Endothelial cell (in vitro differentiated cells): ENCODE data around the gene EGFL7. TPM values are rescaled to one million over a fixed set of nuclear protein-coding genes. Genes with fewer than 3 reads are reported as not detected.

Source experiments
- DNase-seq: peaks from one replicate; pipeline ENCODE4 v3.0.0; 2021; ENCODE audit warnings: low spot score
- H3K27ac Mint-ChIP-seq: one replicate; pipeline ENCODE4 v1.8.0; 2021; ENCODE audit warnings: mixed read lengths, inconsistent platforms; ENCODE audit not compliant: unreplicated experiment
- H3K27me3 Mint-ChIP-seq: one replicate; pipeline ENCODE4 v1.8.0; 2021; ENCODE audit warnings: mild to moderate bottlenecking, moderate library complexity, mixed read lengths, inconsistent platforms; ENCODE audit not compliant: unreplicated experiment
- H3K36me3 Mint-ChIP-seq: one replicate; pipeline ENCODE4 v1.8.0; 2021; ENCODE audit warnings: mild to moderate bottlenecking, low read depth, mixed read lengths, inconsistent platforms; ENCODE audit not compliant: unreplicated experiment
- H3K4me1 Mint-ChIP-seq: one replicate; pipeline ENCODE4 v1.8.0; 2021; ENCODE audit warnings: mild to moderate bottlenecking, mixed read lengths, inconsistent platforms; ENCODE audit not compliant: unreplicated experiment
- H3K4me3 Mint-ChIP-seq: one replicate; pipeline ENCODE4 v1.8.0; 2021; ENCODE audit warnings: mild to moderate bottlenecking, mixed read lengths, inconsistent platforms; ENCODE audit not compliant: unreplicated experiment
- H3K9me3 Mint-ChIP-seq: one replicate; pipeline ENCODE4 v1.8.0; 2021; ENCODE audit warnings: mixed read lengths, inconsistent platforms; ENCODE audit not compliant: unreplicated experiment
- total RNA-seq: library from RNA; stranded (reverse); fragmentation: NEBNext Ultra II Directional; extraction: Animal tissue kit (Norgen Biotek cat#: 25700); gene quantifications from one replicate; pipeline ENCODE4 v1.2.1, GENCODE V29; 2021; ENCODE audit not compliant: unreplicated experiment
- TF ChIP-seq, protein P1 (sequence below): fragments of 200-600 bp; sonication (generic); IDR thresholded peaks from one replicate; pipeline ENCODE4 v1.5.0; 2021; ENCODE audit warnings: antibody characterized with exemption; ENCODE audit not compliant: unreplicated experiment

EGFL7 gene
- total RNA-seq, 1 donor from 2014 or later: 945 TPM

GRCh38 chr9:136624184-136624951, 38.3 kb upstream of the EGFL7 start:
- peaks cover 12% of the 10 kb centered on the region for H3K4me1 Mint-ChIP-seq
- no peaks in the 10 kb centered on the region for H3K36me3 Mint-ChIP-seq
- no peak overlapping the region for H3K4me3 Mint-ChIP-seq
- H3K27me3 Mint-ChIP-seq: peaks cover 16% of the 10 kb centered on the region
- H3K27ac Mint-ChIP-seq: no peak overlapping the region
- TF ChIP-seq, protein P1, sequence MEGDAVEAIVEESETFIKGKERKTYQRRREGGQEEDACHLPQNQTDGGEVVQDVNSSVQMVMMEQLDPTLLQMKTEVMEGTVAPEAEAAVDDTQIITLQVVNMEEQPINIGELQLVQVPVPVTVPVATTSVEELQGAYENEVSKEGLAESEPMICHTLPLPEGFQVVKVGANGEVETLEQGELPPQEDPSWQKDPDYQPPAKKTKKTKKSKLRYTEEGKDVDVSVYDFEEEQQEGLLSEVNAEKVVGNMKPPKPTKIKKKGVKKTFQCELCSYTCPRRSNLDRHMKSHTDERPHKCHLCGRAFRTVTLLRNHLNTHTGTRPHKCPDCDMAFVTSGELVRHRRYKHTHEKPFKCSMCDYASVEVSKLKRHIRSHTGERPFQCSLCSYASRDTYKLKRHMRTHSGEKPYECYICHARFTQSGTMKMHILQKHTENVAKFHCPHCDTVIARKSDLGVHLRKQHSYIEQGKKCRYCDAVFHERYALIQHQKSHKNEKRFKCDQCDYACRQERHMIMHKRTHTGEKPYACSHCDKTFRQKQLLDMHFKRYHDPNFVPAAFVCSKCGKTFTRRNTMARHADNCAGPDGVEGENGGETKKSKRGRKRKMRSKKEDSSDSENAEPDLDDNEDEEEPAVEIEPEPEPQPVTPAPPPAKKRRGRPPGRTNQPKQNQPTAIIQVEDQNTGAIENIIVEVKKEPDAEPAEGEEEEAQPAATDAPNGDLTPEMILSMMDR: no peak
- no peaks in the 10 kb centered on the region for H3K9me3 Mint-ChIP-seq
- no peak for DNase-seq

DNA sequence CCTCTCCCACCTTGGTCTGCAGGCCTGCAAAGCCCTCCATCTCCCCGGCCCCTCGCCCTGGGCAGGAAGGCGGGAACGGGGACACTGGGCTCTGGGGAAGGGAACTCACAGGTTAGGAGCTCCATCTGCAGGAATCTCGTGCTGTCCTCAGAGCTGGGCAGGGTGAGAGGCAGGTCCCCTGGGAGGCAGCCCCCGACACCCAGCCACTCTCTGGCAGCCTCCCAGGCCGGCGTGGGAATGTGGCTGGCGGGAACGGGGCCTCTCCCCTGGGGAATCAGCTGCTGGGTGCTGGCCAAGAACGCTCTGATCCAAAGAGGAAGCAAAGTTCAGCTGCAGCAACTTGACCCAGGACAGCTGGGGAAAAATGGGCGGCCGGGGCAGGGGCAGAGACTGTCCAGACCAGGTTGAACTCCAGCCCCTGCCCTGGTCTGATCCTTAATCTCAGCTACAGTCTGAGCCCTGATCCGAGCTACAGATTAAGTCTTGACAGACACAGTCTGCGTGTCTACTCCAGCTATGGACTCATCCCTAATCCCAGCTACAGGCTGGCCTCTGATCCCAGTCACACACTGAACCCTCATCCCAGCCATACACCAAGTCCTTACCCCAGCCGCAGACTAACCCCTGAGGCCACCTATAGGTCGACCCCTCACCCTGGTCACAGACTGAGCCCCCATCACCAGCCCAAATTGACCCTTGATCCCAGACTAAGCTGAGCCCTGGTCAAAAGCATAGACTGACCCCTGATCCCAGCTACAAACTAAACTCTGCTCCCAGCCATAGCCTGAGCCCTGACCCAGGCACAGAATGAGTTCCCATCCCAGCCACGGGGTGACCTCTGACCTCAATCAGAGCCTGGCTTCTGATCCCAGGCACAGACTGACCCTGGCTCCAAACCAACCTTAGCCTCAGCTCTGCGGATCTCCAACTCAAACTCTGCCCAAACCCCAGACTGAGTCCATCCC, 37.3 kb upstream of the EGFL7 start:
- H3K27ac Mint-ChIP-seq: peak overlapping the region; percentile 18
- H3K27me3 Mint-ChIP-seq: peaks cover 18% of the 10 kb centered on the region
- TF ChIP-seq, protein P1: no peak
- no peaks in the 10 kb centered on the region for H3K9me3 Mint-ChIP-seq
- peak overlapping the region; percentile 31 for H3K4me3 Mint-ChIP-seq
- no peaks in the 10 kb centered on the region for H3K36me3 Mint-ChIP-seq
- no peak for DNase-seq
- peaks cover 20% of the 10 kb centered on the region for H3K4me1 Mint-ChIP-seq

- Mint-ChIP-seq H3K27me3 (peaks cover 18% of the 10 kb centered on the region), H3K36me3 (no peaks in the 10 kb centered on the region), H3K4me3 (peak overlapping the region; percentile 31), H3K27ac (no peak overlapping the region), H3K4me1 (peaks cover 20% of the 10 kb centered on the region), H3K9me3 (no peaks in the 10 kb centered on the region)
- DNase-seq: no peak
- TF ChIP-seq, protein P1: no peak
These were observed 36.5 kb upstream of the EGFL7 start for GRCh38 chr9:136626066-136626725.

GRCh38 chr9:136626740-136627642, 35.7 kb upstream of the EGFL7 start:
- Mint-ChIP-seq H3K36me3 (no peaks in the 10 kb centered on the region), H3K4me3 (no peak overlapping the region), H3K27ac (no peak overlapping the region), H3K27me3 (peaks cover 18% of the 10 kb centered on the region), H3K4me1 (peaks cover 20% of the 10 kb centered on the region), H3K9me3 (no peaks in the 10 kb centered on the region)
- TF ChIP-seq, protein P1: peak; percentile 18
- peak; percentile 8 for DNase-seq
